GM12878 (cell line): ENCODE measurements around the gene RBM41. TPM values are rescaled to one million over a fixed set of nuclear protein-coding genes. Genes with fewer than 3 reads are reported as not detected.

Experiments used
- ATAC-seq: fragments of 200-7000 bp; cut with Tn5 transposase; 3 replicates; pipeline ENCODE4 v1.9.1; 2020; ENCODE audit warnings: mild to moderate bottlenecking, moderate library complexity
- BruUV-seq: library from RNA; stranded (reverse); fragments of 400-500 nt; replicated peaks from 2 replicates; lab custom pipeline; 2021; lab: Mats Ljungman, UMichigan
- CTCF ChIA-PET: fragments of 300-600 bp; sonication (Branson Sonifier 250); formaldehyde crosslinking; extraction: SDS; loops from one replicate; lab custom pipeline; 2021; ENCODE audit warnings: inconsistent platforms; lab: Yijun Ruan, JAX
- POLR2A ChIA-PET: fragments of 350-600 bp; formaldehyde crosslinking; extraction: SDS; loops from one replicate; lab custom pipeline; 2021; ENCODE audit warnings: inconsistent platforms; lab: Charles Lee
- RAD21 ChIA-PET: fragments of 300-600 bp; sonication (Branson Sonifier 250); formaldehyde crosslinking; loops from one replicate; lab custom pipeline; 2023; ENCODE audit warnings: antibody characterized with exemption; ENCODE audit not compliant: unreplicated experiment; lab: Charles Lee
- SMC1A ChIA-PET: fragments of 300-600 bp; sonication (Branson Sonifier 250); formaldehyde crosslinking; loops from one replicate; lab custom pipeline; 2023; ENCODE audit not compliant: unreplicated experiment, uncharacterized antibody; lab: Charles Lee
- DNase-seq: peaks from one replicate; pipeline ENCODE4 v3.0.0-alpha.2; 2011; ENCODE audit warnings: low read depth, low spot score
- FAIRE-seq: peaks from 3 replicates; lab custom pipeline; 2011; peaks lifted over from hg19 to GRCh38; lab: Jason Lieb, UNC
- H2AFZ ChIP-seq: 2 replicates; pipeline ENCODE4 v1.6.0; 2011; ENCODE audit warnings: low read depth, low read length, control low read depth; ENCODE audit not compliant: control insufficient read depth
- H3K27ac ChIP-seq: 2 replicates; pipeline ENCODE4 v1.5.1; 2011; ENCODE audit warnings: control low read depth; ENCODE audit not compliant: control insufficient read depth, insufficient read depth
- H3K27me3 ChIP-seq, 2 experiments: replicated peaks in 1 of 2; 2 replicates each; pipeline versions ENCODE4 v1.6.0 to v1.6.1; 2011; ENCODE audit warnings: low read length in 1 of 2; ENCODE audit not compliant: control insufficient read depth in 2 of 2, insufficient read depth in 2 of 2
- H3K36me3 ChIP-seq, 2 experiments: 2 replicates each; pipeline ENCODE4 v1.5.1; 2011; ENCODE audit warnings: low read length in 1 of 2; ENCODE audit not compliant: control insufficient read depth in 2 of 2, insufficient read depth in 2 of 2
- H3K4me1 ChIP-seq: 2 replicates; pipeline ENCODE4 v1.6.1; 2011; ENCODE audit warnings: mild to moderate bottlenecking, low read length, moderate library complexity, mixed read lengths; ENCODE audit not compliant: control insufficient read depth, insufficient read depth
- H3K4me2 ChIP-seq: 2 replicates; pipeline ENCODE4 v1.6.0; 2011; ENCODE audit warnings: control low read depth; ENCODE audit not compliant: control insufficient read depth, insufficient read depth
- H3K4me3 ChIP-seq: fragments of 200-600 bp; sonication (generic); 2 replicates; pipeline ENCODE4 v1.5.1; 2016
- H3K79me2 ChIP-seq: 2 replicates; pipeline ENCODE4 v1.6.0; 2011; ENCODE audit warnings: low read length; ENCODE audit not compliant: control insufficient read depth, insufficient read depth
- H3K9ac ChIP-seq: 2 replicates; pipeline ENCODE4 v1.8.0; 2011; ENCODE audit warnings: low read length, control low read depth, mixed read lengths; ENCODE audit not compliant: control insufficient read depth, insufficient read depth
- H3K9me3 ChIP-seq: replicated peaks from 3 replicates; pipeline ENCODE4 v1.5.1; 2011; ENCODE audit warnings: mild to moderate bottlenecking, low read length; ENCODE audit not compliant: control insufficient read depth, insufficient read depth
- H4K20me1 ChIP-seq: 2 replicates; pipeline ENCODE4 v1.6.0; 2011; ENCODE audit not compliant: control insufficient read depth, insufficient read depth
- ATF3 ChIP-seq: IDR thresholded peaks from 2 replicates; pipeline ENCODE4 v1.6.1; 2011; ENCODE audit warnings: low read depth, mild to moderate bottlenecking, low read length, moderate library complexity, borderline replicate concordance; ENCODE audit errors: extremely low read depth
- BMI1 ChIP-seq: fragments of 450-650 bp; IDR thresholded peaks from 2 replicates; pipeline ENCODE4 v1.6.1; 2016; ENCODE audit warnings: mild to moderate bottlenecking, moderate library complexity, borderline replicate concordance
- CHD2 ChIP-seq: IDR thresholded peaks from 2 replicates; pipeline ENCODE4 v1.6.1; 2011; ENCODE audit warnings: low read depth, low read length, improper control_type of control experiment, borderline replicate concordance
- CREB1 ChIP-seq: IDR thresholded peaks from 2 replicates; pipeline ENCODE4 v1.6.1; 2012; ENCODE audit warnings: low read depth, mild to moderate bottlenecking, inconsistent platforms
- FOS ChIP-seq: IDR thresholded peaks from 3 replicates; pipeline ENCODE4 v1.6.1; 2011; ENCODE audit warnings: borderline replicate concordance; ENCODE audit not compliant: insufficient read length; ENCODE audit errors: extremely low read depth
- IRF3 ChIP-seq: fragments of 450-650 bp; IDR thresholded peaks from 2 replicates; pipeline ENCODE4 v1.6.1; 2014; ENCODE audit warnings: mild to moderate bottlenecking
- KAT2A ChIP-seq: conservative IDR thresholded peaks from 2 replicates; pipeline ENCODE4 v1.6.1; 2011; ENCODE audit warnings: low read depth, low read length; ENCODE audit not compliant: control insufficient read depth
- KLF5 ChIP-seq: fragments of 450-650 bp; IDR thresholded peaks from 2 replicates; pipeline ENCODE4 v1.6.1; 2014; ENCODE audit warnings: mild to moderate bottlenecking; ENCODE audit not compliant: partially characterized antibody
- MXI1 ChIP-seq: fragments of 150-350 bp; IDR thresholded peaks from 2 replicates; pipeline ENCODE4 v1.6.1; 2011; ENCODE audit warnings: low read depth, mild to moderate bottlenecking, inconsistent platforms, low read length, improper control_type of control experiment
- PKNOX1 ChIP-seq: fragments of 450-650 bp; IDR thresholded peaks from 2 replicates; pipeline ENCODE4 v1.6.1; 2016; ENCODE audit warnings: mild to moderate bottlenecking
- REST ChIP-seq: IDR thresholded peaks from 2 replicates; pipeline ENCODE4 v1.6.1; 2012; ENCODE audit warnings: mild to moderate bottlenecking, low read depth, low read length
- WRNIP1 ChIP-seq: IDR thresholded peaks from 2 replicates; pipeline ENCODE4 v1.6.1; 2011; ENCODE audit warnings: low read depth, low read length, improper control_type of control experiment, borderline replicate concordance
- ZBED1 ChIP-seq: IDR thresholded peaks from 2 replicates; pipeline ENCODE4 v1.6.1; 2016; ENCODE audit warnings: borderline replicate concordance
- WGBS: methylation state at CpG from one replicate; pipeline ENCODE4 v1.1.6; 2016; ENCODE audit warnings: low lambda C conversion rate; ENCODE audit not compliant: insufficient replicate concordance, insufficient coverage; ENCODE audit errors: missing lambda C conversion rate; 5-methylcytosine and 5-hydroxymethylcytosine counted together
- in situ Hi-C: fragments of 300-500 bp; cut with MboI; formaldehyde crosslinking; loops from 9 replicates; pipeline ENCODE4 v1.14.3; 2018; ENCODE audit warnings: mixed read lengths
- intact Hi-C: fragments of 100-400 bp; cut with micrococcal nuclease; formaldehyde crosslinking; loops from one replicate; pipeline ENCODE4 v1.14.2; 2022; ENCODE audit not compliant: unreplicated experiment
- polyA plus RNA-seq, 11 experiments: library from polyadenylated mRNA; depleted of rRNA in 4 of 11; unstranded in 6 of 11; stranded (reverse) in 5 of 11; fragments of >200 nt; fragmentation: Nextera tagmentation in 4 of 11; fragmentation: Illumina TruSeq in 1 of 11; extraction: Ambion mirVana in 4 of 11; extraction: Trizol in 1 of 11; gene quantifications; 1 replicate in 1 of 11; 2 replicates in 10 of 11; pipeline versions ENCODE4 v1.2.1 to v1.2.3, GENCODE V29; 2011 to 2016; ENCODE audit warnings: inconsistent platforms in 2 of 11, missing spikeins in 2 of 11, low read depth in 1 of 11
- total RNA-seq, 4 experiments: library from RNA; depleted of rRNA in 3 of 4; stranded (reverse); fragments of >200 nt in 3 of 4; fragmentation: Illumina TruSeq in 1 of 4; extraction: Trizol in 1 of 4; gene quantifications; 2 replicates each; pipeline versions ENCODE4 v1.2.1 to v1.2.3, GENCODE V29; 2013 to 2021

RBM41 gene
- total and polyA plus RNA-seq, 10 of the 15 experiments (the other 5 are each of a cell fraction or from before 2014, with no cell fraction given), result 7.7 to 19.1 (median 13.7) TPM

GRCh38 chrX:107146670-107147069 lies 28.0 kb upstream of the RBM41 start:
- Histone ChIP-seq H3K27me3 (no peaks in the 10 kb centered on the region), H4K20me1 (no peaks in the 10 kb centered on the region), H3K27ac (no peak overlapping the region), H3K4me3 (no peak overlapping the region)
- intact Hi-C loops, result no loop called here
- no peak for FAIRE-seq
- CTCF ChIA-PET, result no interaction called here
- SMC1A ChIA-PET, result no interaction called here
- POLR2A ChIA-PET, result no interaction called here
- RAD21 ChIA-PET, result no interaction called here
- TF ChIP-seq MXI1 (no peak), ATF3 (no peak), IRF3 (no peak), BMI1 (no peak), KAT2A (no peak), CHD2 (no peak)
- TF ChIP-seq, all 136 proteins: peak for 0
- Histone ChIP-seq H3K9ac (no peak overlapping the region), H2AFZ (no peak overlapping the region), H3K4me1 (no peaks in the 10 kb centered on the region), H3K4me2 (no peak overlapping the region), H3K36me3 (no peaks in the 10 kb centered on the region), H3K9me3 (no peaks in the 10 kb centered on the region), H3K79me2 (no peaks in the 10 kb centered on the region)
- ATAC-seq (peak; percentile 42), DNase-seq (no peak)
- no TSS peak for BruUV-seq
- in situ Hi-C loops, result no loop called here

GRCh38 chrX:107135965-107136307 lies 17.3 kb upstream of the RBM41 start:
- H2AFZ ChIP-seq, result no peak overlapping the region
- BruUV-seq, result no TSS peak
- DNase-seq (no peak), FAIRE-seq (no peak)
- SMC1A ChIA-PET, result no interaction called here
- TF ChIP-seq ZBED1, result no peak
- no peak for TF ChIP-seq KLF5
- TF ChIP-seq CHD2, result no peak
- no peak for TF ChIP-seq FOS
- TF ChIP-seq CREB1, result no peak
- no peak for TF ChIP-seq WRNIP1
- TF ChIP-seq REST, result no peak
- TF ChIP-seq PKNOX1, result no peak
- TF ChIP-seq, all 136 proteins: peak for 0
- ChIA-PET CTCF (no interaction called here), RAD21 (no interaction called here), POLR2A (no interaction called here)
- no peaks in the 10 kb centered on the region for H4K20me1 ChIP-seq
- ATAC-seq, result no peak
- no peak overlapping the region for H3K4me2 ChIP-seq
- no peaks in the 10 kb centered on the region for H3K4me1 ChIP-seq
- in situ Hi-C loops, result no loop called here
- H3K27me3 ChIP-seq, result no peaks in the 10 kb centered on the region
- H3K9ac ChIP-seq, result no peak overlapping the region
- H3K9me3 ChIP-seq, result no peaks in the 10 kb centered on the region
- H3K4me3 ChIP-seq, result no peak overlapping the region
- intact Hi-C loops, result no loop called here
- no peak overlapping the region for H3K27ac ChIP-seq
- H3K36me3 ChIP-seq, result no peaks in the 10 kb centered on the region
- WGBS, result 33% methylated on average over 1 of the region's 1 CpG
- no peaks in the 10 kb centered on the region for H3K79me2 ChIP-seq
